PC-3 (cell line): ENCODE data around the gene AKNA. TPM values are rescaled to one million over a fixed set of nuclear protein-coding genes. Genes with fewer than 3 reads are reported as not detected.

ENCODE experiments used
- ATAC-seq: fragments of 200-7000 bp; cut with Tn5 transposase; 2 replicates; pipeline ENCODE4 v1.9.1; 2020; ENCODE audit warnings: mild to moderate bottlenecking, moderate library complexity
- Bru-seq: library from RNA; stranded (reverse); fragments of 400-500 nt; gene quantifications from one replicate; lab custom pipeline; 2021; lab: Mats Ljungman, UMichigan
- BruChase-seq, 2 experiments: library from RNA; stranded (reverse); fragments of 400-500 nt; gene quantifications; one replicate each; lab custom pipeline; 2021; lab: Mats Ljungman, UMichigan
- BruUV-seq: library from RNA; stranded (reverse); fragments of 400-500 nt; replicated peaks from 2 replicates; lab custom pipeline; 2021; lab: Mats Ljungman, UMichigan
- CTCF ChIA-PET: fragments of 300-600 bp; sonication (Branson Sonifier 250); formaldehyde crosslinking; loops from one replicate; lab custom pipeline; 2022; ENCODE audit warnings: antibody characterized with exemption; lab: Charles Lee
- POLR2A ChIA-PET: fragments of 300-600 bp; sonication (Branson Sonifier 250); formaldehyde crosslinking; loops from one replicate; lab custom pipeline; 2022; ENCODE audit warnings: antibody characterized with exemption; ENCODE audit not compliant: unreplicated experiment; lab: Charles Lee
- DNase-seq: peaks from one replicate; pipeline ENCODE4 v3.0.0-alpha.2; 2015
- H2AFZ ChIP-seq: fragments of 300-600 bp; sonication (generic); 2 replicates; pipeline ENCODE4 v1.6.0; 2016; ENCODE audit warnings: antibody characterized with exemption, low read length
- H3F3A ChIP-seq: fragments of 300-600 bp; sonication (generic); one replicate; pipeline ENCODE4 v1.6.0; 2017; ENCODE audit warnings: antibody characterized with exemption, low read length, control low read depth, mild to moderate bottlenecking; ENCODE audit not compliant: unreplicated experiment
- H3K27ac ChIP-seq: fragments of 300-600 bp; sonication (generic); 2 replicates; pipeline ENCODE4 v1.5.1; 2016; ENCODE audit warnings: mild to moderate bottlenecking, low read length
- H3K27me3 ChIP-seq: fragments of 300-600 bp; sonication (generic); 2 replicates; pipeline ENCODE4 v1.6.1; 2016; ENCODE audit warnings: low read length, mixed read lengths
- H3K36me3 ChIP-seq: fragments of 300-600 bp; sonication (generic); 2 replicates; pipeline ENCODE4 v1.6.1; 2016; ENCODE audit warnings: low read depth, mixed run types, low read length, mixed read lengths
- H3K4me1 ChIP-seq: fragments of 300-600 bp; sonication (generic); 2 replicates; pipeline ENCODE4 v1.5.1; 2016; ENCODE audit warnings: low read length; ENCODE audit not compliant: insufficient read depth
- H3K4me2 ChIP-seq: fragments of 300-600 bp; sonication (generic); 2 replicates; pipeline ENCODE4 v1.6.0; 2016; ENCODE audit warnings: low read length
- H3K4me3 ChIP-seq: fragments of 300-600 bp; sonication (generic); 2 replicates; pipeline ENCODE4 v1.5.1; 2016; ENCODE audit warnings: mild to moderate bottlenecking, low read length, mixed read lengths
- H3K79me2 ChIP-seq: fragments of 300-600 bp; sonication (generic); 2 replicates; pipeline ENCODE4 v1.6.1; 2017; ENCODE audit warnings: low read length, mixed read lengths
- H3K9ac ChIP-seq: fragments of 300-600 bp; sonication (generic); 2 replicates; pipeline ENCODE4 v1.6.0; 2016; ENCODE audit warnings: mild to moderate bottlenecking, low read length
- H3K9me2 ChIP-seq: fragments of 300-600 bp; sonication (generic); replicated peaks from 2 replicates; pipeline ENCODE4 v1.6.1; 2016; ENCODE audit warnings: mixed run types, low read length, mixed read lengths
- H3K9me3 ChIP-seq: fragments of 300-600 bp; sonication (generic); 2 replicates; pipeline ENCODE4 v1.6.1; 2016; ENCODE audit warnings: low read length, mixed read lengths
- H4K20me1 ChIP-seq: fragments of 300-600 bp; sonication (generic); 2 replicates; pipeline ENCODE4 v1.6.1; 2016; ENCODE audit warnings: low read length, mixed read lengths
- EZH2 ChIP-seq: fragments of 300-600 bp; sonication (generic); IDR thresholded peaks from one replicate; pipeline ENCODE4 v1.6.1; 2017; ENCODE audit warnings: antibody characterized with exemption, mild to moderate bottlenecking, low read length; ENCODE audit not compliant: unreplicated experiment
- EZH2phosphoT487 ChIP-seq: fragments of 300-600 bp; sonication (generic); IDR thresholded peaks from 2 replicates; pipeline ENCODE4 v1.6.1; 2018; ENCODE audit warnings: mild to moderate bottlenecking, antibody characterized with exemption, low read length, borderline replicate concordance
- intact Hi-C: fragments of 100-400 bp; cut with micrococcal nuclease; formaldehyde crosslinking; loops from 2 replicates; pipeline ENCODE4 v1.9.0; 2023
- long read RNA-seq: library from polyadenylated mRNA; unstranded; transcript quantifications from one replicate; pipeline ENCODE4 v2.0.0, GENCODE V29; 2021; ENCODE audit not compliant: unreplicated experiment
- total RNA-seq: library from RNA; depleted of rRNA; stranded (reverse); fragments of >200 nt; gene quantifications from 2 replicates; pipeline ENCODE4 v1.2.3, GENCODE V29; 2014; rRNA removed
- TF ChIP-seq, protein P1 (sequence below): fragments of 300-600 bp; sonication (generic); conservative IDR thresholded peaks from 2 replicates; pipeline ENCODE4 v1.5.1; 2017; ENCODE audit warnings: antibody characterized with exemption, low read depth, mild to moderate bottlenecking, low read length

The AKNA gene
- total RNA-seq (7.6 and 9.1 TPM in 2 replicates), Bru-seq, nascent RNA (percentile 66 among the genes with signal in this experiment), BruChase-seq, experiment 1, labeled RNA remaining after a 6-hour chase (percentile 66 among the genes with signal in this experiment), BruChase-seq, experiment 2, labeled RNA remaining after a 2-hour chase (percentile 67 among the genes with signal in this experiment)
- long read RNA-seq, partial matches to known transcripts, result 1 of 4 reads
- long read RNA-seq, other reads (novel, unspliced or antisense), result 3 of 4 reads

DNA sequence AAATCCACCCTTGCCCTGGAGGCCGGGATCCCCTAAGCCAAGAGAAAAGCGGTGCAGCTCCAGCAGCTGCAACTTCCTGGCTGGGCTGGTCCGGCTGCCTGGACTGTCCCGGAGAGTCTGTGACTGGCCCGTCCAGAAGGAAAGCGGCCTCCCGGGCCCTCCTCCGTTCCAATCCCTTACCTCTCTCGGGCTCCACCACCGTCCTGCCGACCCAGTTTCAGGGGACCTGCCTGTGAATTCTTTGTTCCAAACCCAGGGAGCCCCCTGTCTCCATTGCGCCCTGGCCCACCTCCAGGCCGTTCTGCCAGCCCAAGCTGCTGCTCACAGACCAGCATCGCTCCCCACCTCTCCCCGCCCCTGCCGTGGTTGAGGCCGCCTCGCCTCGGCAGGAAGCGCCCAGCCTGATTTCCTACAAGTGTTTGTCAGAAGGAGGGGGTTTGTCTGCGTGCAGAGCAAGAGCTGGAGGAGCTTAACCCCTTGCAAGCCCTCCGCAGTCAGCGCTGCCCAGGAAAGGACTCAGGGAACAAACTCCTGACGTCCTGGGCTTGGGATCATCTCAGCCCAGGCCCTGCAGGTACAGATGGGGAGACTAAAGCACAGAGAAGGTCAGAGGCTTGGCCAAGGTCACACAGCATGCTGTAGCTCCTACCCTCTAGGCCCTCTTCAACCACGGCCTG lies at the start of gene AKNA:
Gene AKNA (minus strand): TSS at position 303 of the 677 bp plus-strand sequence. CDS start 6,649 bp downstream, outside the sequence.
- POLR2A ChIA-PET, result no interaction called here
- DNase-seq, result no peak

DNA sequence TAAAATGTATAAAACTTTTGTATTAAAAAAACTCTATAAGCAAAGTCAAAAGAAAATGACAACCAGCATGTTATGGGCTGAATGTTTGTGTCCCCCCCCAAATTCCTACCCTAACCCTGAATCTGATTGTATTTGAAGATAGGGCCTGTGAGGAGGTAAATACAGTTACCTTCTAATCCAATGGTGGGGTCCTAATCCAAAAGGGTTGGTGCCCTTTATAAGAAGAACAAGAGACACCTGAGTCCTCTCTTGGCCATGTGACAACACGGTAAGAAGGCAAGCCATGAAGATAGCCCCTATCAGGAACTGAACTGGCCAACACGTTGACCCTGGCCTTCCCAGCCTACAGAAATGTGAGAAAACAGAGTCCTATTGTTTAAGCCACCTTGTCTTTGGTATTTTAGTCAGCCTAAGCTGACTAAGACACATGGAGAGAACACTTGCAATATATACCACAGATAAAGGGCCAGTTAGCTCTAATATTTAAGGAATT lies 49.7 kb upstream of the AKNA start:
- ATAC-seq (no peak), DNase-seq (no peak)
- CTCF ChIA-PET, result no interaction called here
- Histone ChIP-seq H2AFZ (no peak overlapping the region), H3K9me2 (no peaks in the 10 kb centered on the region), H3K4me2 (no peak overlapping the region), H4K20me1 (no peaks in the 10 kb centered on the region), H3K9ac (no peak overlapping the region), H3K4me1 (no peaks in the 10 kb centered on the region), H3K27me3 (no peaks in the 10 kb centered on the region), H3F3A (no peaks in the 10 kb centered on the region), H3K79me2 (no peaks in the 10 kb centered on the region), H3K4me3 (no peak overlapping the region), H3K36me3 (no peaks in the 10 kb centered on the region), H3K9me3 (no peaks in the 10 kb centered on the region), H3K27ac (no peak overlapping the region)
- BruUV-seq, result no TSS peak
- intact Hi-C loops, result no loop called here
- POLR2A ChIA-PET, result no interaction called here
- TF ChIP-seq EZH2phosphoT487, result no peak
- no peak for TF ChIP-seq EZH2
- TF ChIP-seq, protein P1, sequence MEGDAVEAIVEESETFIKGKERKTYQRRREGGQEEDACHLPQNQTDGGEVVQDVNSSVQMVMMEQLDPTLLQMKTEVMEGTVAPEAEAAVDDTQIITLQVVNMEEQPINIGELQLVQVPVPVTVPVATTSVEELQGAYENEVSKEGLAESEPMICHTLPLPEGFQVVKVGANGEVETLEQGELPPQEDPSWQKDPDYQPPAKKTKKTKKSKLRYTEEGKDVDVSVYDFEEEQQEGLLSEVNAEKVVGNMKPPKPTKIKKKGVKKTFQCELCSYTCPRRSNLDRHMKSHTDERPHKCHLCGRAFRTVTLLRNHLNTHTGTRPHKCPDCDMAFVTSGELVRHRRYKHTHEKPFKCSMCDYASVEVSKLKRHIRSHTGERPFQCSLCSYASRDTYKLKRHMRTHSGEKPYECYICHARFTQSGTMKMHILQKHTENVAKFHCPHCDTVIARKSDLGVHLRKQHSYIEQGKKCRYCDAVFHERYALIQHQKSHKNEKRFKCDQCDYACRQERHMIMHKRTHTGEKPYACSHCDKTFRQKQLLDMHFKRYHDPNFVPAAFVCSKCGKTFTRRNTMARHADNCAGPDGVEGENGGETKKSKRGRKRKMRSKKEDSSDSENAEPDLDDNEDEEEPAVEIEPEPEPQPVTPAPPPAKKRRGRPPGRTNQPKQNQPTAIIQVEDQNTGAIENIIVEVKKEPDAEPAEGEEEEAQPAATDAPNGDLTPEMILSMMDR, result no peak

More for the DNA sequence above, at the start of gene AKNA:
- Histone ChIP-seq H3K4me1 (peaks cover 25% of the 10 kb centered on the region), H3K36me3 (no peaks in the 10 kb centered on the region), H2AFZ (no peak within 1 kb of the TSS), H3K9me2 (no peaks in the 10 kb centered on the region), H3K4me2 (no peak within 1 kb of the TSS), H3K9ac (no peak within 1 kb of the TSS), H3K27ac (no peak within 1 kb of the TSS), H3K27me3 (no peaks in the 10 kb centered on the region), H3K79me2 (no peaks in the 10 kb centered on the region), H4K20me1 (no peaks in the 10 kb centered on the region), H3F3A (no peaks in the 10 kb centered on the region), H3K4me3 (no peak within 1 kb of the TSS), H3K9me3 (no peaks in the 10 kb centered on the region)
- intact Hi-C loops, result no loop called here
- BruUV-seq, result no TSS peak
- CTCF ChIA-PET, result no interaction called here
- no peak for TF ChIP-seq EZH2
- TF ChIP-seq, protein P1, result no peak
- TF ChIP-seq EZH2phosphoT487, result no peak
- ATAC-seq, result no peak
